ENCODE measurements around the gene FAM111B.
"Not testable (repeated sequence)": the region's sequence is repeated elsewhere in the genome, so short reads cannot be mapped to it uniquely, and the experiment has no call there.

The FAM111B gene, protein sequence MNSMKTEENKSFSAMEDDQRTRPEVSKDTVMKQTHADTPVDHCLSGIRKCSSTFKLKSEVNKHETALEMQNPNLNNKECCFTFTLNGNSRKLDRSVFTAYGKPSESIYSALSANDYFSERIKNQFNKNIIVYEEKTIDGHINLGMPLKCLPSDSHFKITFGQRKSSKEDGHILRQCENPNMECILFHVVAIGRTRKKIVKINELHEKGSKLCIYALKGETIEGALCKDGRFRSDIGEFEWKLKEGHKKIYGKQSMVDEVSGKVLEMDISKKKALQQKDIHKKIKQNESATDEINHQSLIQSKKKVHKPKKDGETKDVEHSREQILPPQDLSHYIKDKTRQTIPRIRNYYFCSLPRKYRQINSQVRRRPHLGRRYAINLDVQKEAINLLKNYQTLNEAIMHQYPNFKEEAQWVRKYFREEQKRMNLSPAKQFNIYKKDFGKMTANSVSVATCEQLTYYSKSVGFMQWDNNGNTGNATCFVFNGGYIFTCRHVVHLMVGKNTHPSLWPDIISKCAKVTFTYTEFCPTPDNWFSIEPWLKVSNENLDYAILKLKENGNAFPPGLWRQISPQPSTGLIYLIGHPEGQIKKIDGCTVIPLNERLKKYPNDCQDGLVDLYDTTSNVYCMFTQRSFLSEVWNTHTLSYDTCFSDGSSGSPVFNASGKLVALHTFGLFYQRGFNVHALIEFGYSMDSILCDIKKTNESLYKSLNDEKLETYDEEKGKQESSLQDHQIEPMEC

DNA sequence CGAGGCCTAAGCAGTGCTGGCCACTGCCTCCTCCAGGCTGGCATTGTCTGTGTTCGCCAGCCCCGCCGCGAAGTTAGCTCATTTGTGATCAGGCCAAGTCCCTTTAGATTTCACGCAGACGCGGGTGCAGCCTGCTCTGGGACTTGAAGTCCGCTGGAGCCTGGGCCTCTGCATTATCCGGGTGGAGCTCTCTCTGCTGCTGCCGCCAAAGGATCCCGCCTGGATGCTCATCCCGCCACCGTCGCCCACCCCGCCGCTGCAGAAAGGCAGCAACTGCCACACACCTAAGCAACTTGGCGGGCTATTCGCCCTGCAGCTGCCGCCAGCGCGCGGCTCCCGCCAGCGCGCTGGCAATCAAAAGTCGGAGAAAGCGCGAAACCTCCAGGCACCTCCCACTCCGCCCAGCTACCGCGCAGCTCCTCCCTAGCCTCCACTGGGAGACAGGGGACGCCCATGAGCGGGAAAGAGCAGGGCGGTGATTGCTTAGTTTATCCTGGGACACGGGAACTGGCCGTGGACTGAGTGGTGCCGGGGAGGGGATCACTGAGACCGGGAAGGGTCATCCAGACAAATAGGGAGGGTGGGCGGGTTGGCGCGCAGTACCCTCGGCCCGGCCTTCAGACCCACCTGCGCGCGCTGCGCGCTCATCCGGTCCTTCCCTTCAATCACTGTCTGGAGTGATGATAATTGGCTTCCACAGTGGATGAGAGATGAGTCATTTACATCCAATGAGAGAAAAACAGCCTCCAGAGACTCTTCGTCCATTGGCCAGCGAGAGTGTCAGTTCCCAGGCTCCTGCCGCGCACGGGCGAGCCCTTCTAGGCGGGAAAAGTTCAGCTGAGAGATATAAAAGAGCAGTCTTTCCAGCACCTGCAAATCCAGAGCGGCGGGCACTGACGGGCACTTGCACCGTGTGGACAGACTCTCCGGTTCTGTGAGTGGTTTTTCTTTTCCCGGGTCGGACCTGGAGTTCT is at the start of gene FAM111B:
Gene FAM111B, plus strand, starts transcription at position 875 of the 974 bp plus-strand sequence. CDS start 2,389 bp downstream, outside the sequence.
- DNase-seq (ENCODE audit: low read depth, low spot score) = peak; percentile 75
- no peak within 1 kb of the TSS for H3K27ac ChIP-seq

DNA sequence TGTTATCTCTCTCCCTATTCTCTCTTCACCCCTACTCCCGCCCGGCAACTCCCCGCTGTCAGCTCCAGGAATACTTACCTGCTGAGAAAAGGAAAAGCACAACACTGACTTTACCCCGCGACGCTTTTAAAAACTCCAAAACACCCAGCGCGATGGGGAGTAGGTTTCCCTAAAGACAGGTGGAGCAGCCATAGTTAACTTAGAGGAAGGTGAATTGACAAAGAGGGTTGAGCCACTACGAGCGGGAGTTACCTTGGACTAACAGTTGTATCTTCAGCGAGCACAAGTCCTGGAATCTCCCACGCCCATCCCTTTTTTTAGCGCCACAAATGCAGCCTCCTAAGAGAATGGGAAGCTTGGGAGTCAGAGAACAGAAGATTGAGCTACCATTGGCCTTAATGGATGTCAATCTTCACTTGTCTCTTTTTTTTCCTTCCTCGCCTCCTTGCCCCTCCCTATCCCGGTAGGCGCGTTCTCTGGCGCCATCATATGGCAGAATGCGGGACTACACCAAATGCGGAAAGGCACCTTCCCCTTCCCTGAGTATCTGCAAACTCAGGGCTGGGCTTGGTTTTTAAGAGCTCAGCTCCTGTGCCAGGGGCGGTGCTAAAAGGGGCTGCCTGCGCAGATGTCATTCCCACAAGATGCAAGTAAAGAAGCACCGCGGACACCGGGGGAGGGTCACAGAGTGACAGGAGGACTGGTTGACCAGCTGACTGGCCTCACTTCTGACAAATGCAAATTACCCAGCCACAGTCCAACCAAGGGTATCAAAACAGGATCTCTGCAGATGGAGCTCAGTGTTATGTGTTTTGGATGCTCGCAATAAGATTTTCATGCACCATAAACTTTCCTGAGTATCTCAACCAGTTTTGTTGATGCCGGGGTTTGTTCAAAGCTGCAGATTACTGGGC is 48.7 kb upstream of the FAM111B start:
- H3K27ac ChIP-seq = not testable (repeated sequence)
- peak; percentile 81 for DNase-seq (ENCODE audit: low read depth, low spot score)

GRCh38 chr11:59060096-59060495 is 46.9 kb upstream of the FAM111B start:
- not testable (repeated sequence) for H3K27ac ChIP-seq; DNase-seq (ENCODE audit: low read depth, low spot score)

- H3K27ac ChIP-seq = no peak overlapping the region
- DNase-seq (ENCODE audit: low read depth, low spot score) = no peak
These were observed 44.2 kb upstream of the FAM111B start for GRCh38 chr11:59062602-59063529.

GRCh38 chr11:59063996-59064727 is 42.9 kb upstream of the FAM111B start:
- DNase-seq (ENCODE audit: low read depth, low spot score) = not testable (repeated sequence)

GRCh38 chr11:59069087-59069486 is 38.0 kb upstream of the FAM111B start:
- DNase-seq (ENCODE audit: low read depth, low spot score) = no peak
- no peak overlapping the region for H3K27ac ChIP-seq

More at GRCh38 chr11:59063996-59064727, 42.9 kb upstream of the FAM111B start:
- not testable (repeated sequence) for H3K27ac ChIP-seq

DNA sequence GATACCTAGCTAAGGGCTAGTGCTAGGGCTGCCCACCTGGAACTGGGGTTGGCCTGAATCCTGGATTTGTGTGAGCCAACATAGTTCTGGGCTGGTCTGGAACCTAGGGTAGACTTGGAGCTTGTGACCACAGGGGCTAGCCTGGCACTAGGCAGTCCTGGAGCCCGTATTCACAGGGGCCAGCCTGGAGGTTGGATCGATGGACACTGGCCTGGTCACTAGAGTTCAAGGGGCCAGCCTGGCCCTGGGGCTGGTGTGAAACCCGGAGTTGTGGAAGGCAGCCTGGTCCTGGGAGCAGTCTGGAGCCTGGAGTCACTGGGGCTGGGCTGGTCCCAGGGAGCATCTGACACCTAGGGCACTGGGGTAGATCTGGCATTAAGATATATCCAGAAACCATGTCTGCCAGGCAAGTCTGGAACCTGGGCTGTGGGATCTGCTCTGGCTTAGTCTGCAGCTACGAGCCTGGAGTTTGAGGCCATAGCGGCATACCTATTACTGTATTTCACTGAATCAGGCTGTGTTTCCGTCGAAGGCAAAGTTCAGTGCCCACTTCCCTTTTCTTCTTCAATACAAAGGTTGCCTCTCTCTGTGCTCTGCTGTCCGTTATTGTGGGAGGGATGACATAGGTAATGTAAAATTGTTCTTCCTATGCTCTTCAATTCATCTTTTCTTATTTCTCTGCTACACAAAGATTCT is 30.0 kb upstream of the FAM111B start:
- no peak overlapping the region for H3K27ac ChIP-seq

DNA sequence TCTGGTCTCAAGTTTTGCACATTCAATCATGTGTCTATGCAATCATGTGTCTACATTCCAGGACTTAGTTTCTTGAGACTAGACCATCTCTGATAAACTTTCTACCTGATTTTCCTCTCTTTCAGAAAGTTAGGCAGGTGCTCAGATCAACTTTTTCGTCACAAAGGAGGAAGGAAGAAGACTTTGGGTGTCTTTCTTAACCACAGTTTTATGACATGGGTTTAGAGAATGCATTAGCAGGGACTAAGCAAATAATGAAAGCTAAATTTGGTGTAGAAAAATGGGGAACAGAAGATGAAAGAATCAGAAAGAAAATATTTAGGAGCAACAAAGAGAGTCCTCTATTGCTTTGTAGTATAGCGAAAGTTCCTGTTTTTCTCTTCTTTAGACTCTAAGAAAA is 28.6 kb upstream of the FAM111B start:
- no peak for DNase-seq (ENCODE audit: low read depth, low spot score)
- H3K27ac ChIP-seq = no peak overlapping the region

More for the DNA sequence above, 30.0 kb upstream of the FAM111B start:
- no peak for DNase-seq (ENCODE audit: low read depth, low spot score)

- H3K27ac ChIP-seq = no peak overlapping the region
- no peak for DNase-seq (ENCODE audit: low read depth, low spot score)
These were observed 28.0 kb upstream of the FAM111B start for GRCh38 chr11:59079086-59079485.

DNA sequence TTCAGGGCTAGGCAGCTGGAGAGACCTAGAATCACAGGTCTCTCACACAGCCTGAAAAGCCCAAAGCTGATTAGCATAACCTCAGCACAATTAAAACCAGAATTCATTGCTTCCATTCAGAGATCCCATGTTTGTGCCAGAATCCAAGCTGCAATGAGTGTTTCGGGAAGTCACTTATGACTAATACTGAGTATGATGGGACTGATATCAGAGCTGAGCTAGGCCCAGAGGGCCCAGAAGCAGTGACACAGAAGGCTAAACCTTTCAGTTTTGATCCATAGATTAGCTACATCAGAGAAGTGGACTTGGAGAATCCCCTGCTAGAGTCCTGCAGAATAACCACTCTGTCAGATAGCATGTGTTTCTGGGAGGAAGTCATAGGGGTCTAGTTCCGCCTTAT is 26.6 kb upstream of the FAM111B start:
- DNase-seq (ENCODE audit: low read depth, low spot score) = not testable (repeated sequence)

DNA sequence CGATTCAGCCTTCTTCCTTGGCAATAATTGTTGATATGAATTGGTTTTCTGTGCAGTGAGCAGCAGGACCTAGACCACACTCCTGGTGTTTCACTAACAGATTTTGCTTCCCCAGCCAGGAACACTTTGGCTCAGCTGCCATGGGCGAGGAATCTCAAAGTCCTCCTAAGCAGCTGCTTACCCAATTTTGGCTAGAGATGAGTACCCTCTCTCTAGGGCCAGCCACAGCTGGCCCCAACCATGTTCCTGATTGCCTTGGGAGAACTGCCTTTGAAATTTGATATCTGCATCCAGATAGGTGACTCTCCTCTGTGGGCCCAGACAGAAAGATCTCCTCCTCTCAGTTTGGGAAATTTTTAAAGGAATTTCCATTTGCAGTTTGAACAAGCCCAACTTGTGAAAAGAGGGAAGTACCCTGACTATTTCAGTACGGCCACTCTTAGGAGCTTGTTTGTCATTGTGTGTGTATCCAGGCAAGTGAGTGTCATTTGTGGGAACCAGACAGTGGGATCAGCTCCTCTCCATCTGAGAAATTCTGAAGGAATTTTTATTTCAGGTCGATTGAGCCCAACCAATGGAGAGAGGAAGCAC is 25.5 kb upstream of the FAM111B start:
- H3K27ac ChIP-seq; DNase-seq (ENCODE audit: low read depth, low spot score): not testable (repeated sequence)

More for the DNA sequence above, 26.6 kb upstream of the FAM111B start:
- H3K27ac ChIP-seq = not testable (repeated sequence)

DNA sequence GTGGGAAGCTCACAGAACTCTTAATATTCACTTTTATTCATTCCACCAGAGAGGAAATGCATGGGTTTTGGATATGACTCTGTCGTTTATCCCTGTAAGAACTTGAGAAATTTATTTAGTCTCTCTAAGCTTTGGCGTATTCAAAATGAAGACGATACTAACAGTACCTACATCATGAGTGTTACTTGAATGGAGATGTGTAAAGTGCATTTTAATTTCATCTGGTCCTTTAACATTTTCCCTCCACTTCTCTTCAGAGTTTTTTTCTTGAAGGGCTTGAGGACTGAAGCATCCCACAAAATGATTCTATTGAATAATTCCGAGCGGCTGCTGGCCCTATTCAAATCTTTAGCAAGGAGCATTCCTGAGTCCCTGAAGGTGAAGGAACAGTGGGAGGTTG is 21.0 kb upstream of the FAM111B start, which contains the start of gene GLYATL1B:
Gene GLYATL1B, plus strand, starts transcription at position 301 of the 400 bp plus-strand sequence. Its CDS starts 0 bp downstream, at position 301.
- not testable (repeated sequence) for H3K27ac ChIP-seq; DNase-seq (ENCODE audit: low read depth, low spot score)

DNA sequence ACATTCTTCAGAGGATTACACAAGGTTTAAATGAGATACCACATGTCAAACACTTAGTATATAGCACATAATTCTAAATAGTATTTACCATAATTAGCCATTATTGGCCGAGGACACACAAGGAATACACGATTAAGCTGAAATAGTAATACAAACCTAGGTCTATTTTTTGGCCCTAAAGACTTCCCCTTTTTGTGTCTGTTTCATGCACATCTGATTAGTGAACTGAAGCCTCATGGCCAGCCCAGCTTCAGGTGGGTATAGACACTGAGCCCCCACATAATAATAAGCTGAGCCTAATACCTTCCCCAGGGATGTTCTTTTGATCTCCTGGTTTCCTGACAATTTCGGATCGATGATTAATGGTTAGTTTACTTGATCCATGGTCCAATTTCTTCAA is 18.9 kb upstream of the FAM111B start:
- DNase-seq (ENCODE audit: low read depth, low spot score) = no peak
- H3K27ac ChIP-seq = no peak overlapping the region

GRCh38 chr11:59093576-59093975 is 13.5 kb upstream of the FAM111B start:
- DNase-seq (ENCODE audit: low read depth, low spot score); H3K27ac ChIP-seq: not testable (repeated sequence)

DNA sequence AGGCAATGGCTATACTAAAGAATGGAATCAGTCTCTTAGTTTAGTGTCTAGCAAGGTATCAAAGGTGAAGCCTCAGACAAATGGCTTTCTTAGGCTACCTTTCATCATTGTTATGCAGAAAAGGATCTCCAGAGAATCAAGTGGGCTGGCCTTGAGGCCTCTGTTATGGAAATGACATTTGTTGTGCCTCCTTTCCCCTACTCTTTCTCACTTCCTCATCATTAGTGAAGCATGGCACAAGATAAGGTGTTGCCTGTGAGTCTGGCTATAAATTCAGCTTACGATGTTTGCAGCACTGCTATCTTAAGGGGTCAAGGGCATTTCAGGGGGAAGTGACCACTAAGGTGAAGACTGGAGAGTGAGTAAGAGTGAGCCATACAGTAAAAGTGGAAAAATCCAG is 11.8 kb upstream of the FAM111B start:
- DNase-seq (ENCODE audit: low read depth, low spot score); H3K27ac ChIP-seq: not testable (repeated sequence)

DNA sequence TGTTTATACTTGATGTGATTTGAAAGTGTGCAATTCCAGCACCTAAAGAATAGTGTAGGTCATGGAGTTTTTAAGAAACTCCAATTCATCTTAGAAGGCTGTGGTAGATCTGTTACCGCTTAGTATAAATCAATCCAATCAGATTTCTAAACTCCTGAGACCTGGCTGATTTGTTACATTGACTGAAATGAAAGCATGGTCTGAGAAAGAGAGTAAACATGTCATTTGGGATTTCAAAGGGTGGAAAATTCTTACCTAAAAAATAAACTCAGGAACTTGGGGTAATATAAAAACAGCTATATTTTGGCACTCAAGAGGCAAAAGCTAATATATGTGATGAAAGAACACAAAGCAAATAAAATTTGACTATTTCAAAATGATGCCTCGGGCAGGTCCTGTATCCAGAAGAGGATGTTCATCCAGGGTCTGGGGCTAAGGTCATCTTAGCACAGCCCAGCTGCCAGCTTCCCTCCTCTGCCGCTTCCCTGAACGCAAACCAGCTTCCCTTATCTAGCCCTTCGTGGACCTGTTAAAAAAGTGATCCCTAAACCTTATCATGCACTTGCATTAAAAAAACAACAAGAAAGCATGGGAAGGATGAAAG is 11.0 kb upstream of the FAM111B start:
- DNase-seq (ENCODE audit: low read depth, low spot score); H3K27ac ChIP-seq: not testable (repeated sequence)
